ENCODE results near the gene MGMT. TPM values are rescaled to one million over a fixed set of nuclear protein-coding genes. Genes with fewer than 3 reads are reported as not detected.

The MGMT gene
- polyA plus RNA-seq, 2 donors, result 8.6 to 13.0 TPM

DNA sequence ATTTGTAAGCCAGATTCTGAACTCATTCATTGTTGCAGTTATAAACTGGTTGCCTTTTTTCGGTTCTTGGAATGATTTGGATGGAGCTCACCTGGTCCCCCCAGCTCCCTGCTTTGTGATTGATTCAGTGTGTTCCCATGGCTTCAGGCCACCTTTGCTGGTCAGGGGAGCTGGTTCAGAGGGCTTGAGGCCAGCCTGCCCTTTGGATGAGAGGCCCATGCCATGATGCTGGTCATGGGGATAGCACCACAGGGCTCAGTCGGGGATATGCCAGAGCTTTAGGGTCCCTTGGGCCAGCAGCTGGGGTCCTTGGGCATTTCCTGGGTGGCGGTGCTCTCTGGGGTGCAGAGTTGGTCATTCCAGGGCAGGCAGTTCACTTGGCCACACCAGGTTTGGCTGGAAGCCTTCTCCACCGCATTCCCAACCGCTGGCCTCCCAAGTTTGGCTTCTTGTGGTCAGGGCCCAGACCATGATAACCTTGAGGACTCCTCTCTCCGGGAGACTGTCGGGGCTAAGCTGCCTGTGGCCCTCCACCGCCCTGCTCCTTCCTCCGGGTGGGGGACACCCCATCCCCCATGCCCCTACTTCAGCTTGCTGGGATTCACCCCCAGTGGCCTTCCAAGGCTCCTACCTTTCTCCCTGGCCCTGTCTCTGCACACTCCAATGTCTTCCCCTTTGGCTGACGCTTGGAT is 65.1 kb downstream of the MGMT start:
- Histone ChIP-seq H3K27me3 (ENCODE audit: control insufficient read depth in 1 of 2, insufficient read depth in 2 of 2, low read length in 2 of 2) (no peaks in the 10 kb centered on the region), H3K27ac (ENCODE audit: low read depth in 2 of 2, low read length in 1 of 2) (no peak overlapping the region), H3K36me3 (ENCODE audit: control insufficient read depth in 2 of 2, insufficient read depth in 2 of 2, low read length in 1 of 2) (peaks cover 0 to 1% of the 10 kb centered on the region in 2 donors), H3K4me1 (ENCODE audit: control insufficient read depth in 2 of 2, insufficient read depth in 2 of 2, low read length in 1 of 2) (peaks cover 3 to 6% of the 10 kb centered on the region in 2 donors), H3K4me3 (ENCODE audit: low read depth in 1 of 2, low read length in 2 of 2) (no peak overlapping the region), H3K9me3 (ENCODE audit: control insufficient read depth in 2 of 2, insufficient read depth in 1 of 2, low read depth in 1 of 2, low read length in 1 of 2) (peaks cover 0 to 3% of the 10 kb centered on the region in 2 donors)
- 88 to 90% methylated on average over 10 of the region's 10 CpGs for WGBS, 2 donors

GRCh38 chr10:129532838-129533237 is 65.8 kb downstream of the MGMT start:
- H3K4me1 ChIP-seq (ENCODE audit: control insufficient read depth in 2 of 2, insufficient read depth in 2 of 2, low read length in 1 of 2), result peaks cover 3 to 6% of the 10 kb centered on the region in 2 donors
- H3K27me3 ChIP-seq (ENCODE audit: control insufficient read depth in 1 of 2, insufficient read depth in 2 of 2, low read length in 2 of 2), result no peaks in the 10 kb centered on the region
- peaks cover 0 to 1% of the 10 kb centered on the region in 2 donors for H3K36me3 ChIP-seq (ENCODE audit: control insufficient read depth in 2 of 2, insufficient read depth in 2 of 2, low read length in 1 of 2)
- 66 to 79% methylated on average over 12 of the region's 12 CpGs for WGBS, 2 donors
- no peak overlapping the region for H3K27ac ChIP-seq (ENCODE audit: low read depth in 2 of 2, low read length in 1 of 2)
- peaks cover 0 to 3% of the 10 kb centered on the region in 2 donors for H3K9me3 ChIP-seq (ENCODE audit: control insufficient read depth in 2 of 2, insufficient read depth in 1 of 2, low read depth in 1 of 2, low read length in 1 of 2)
- H3K4me3 ChIP-seq (ENCODE audit: low read depth in 1 of 2, low read length in 2 of 2), result no peak overlapping the region

- Histone ChIP-seq H3K27ac (ENCODE audit: low read depth in 2 of 2, low read length in 1 of 2) (no peak overlapping the region), H3K9me3 (ENCODE audit: control insufficient read depth in 2 of 2, insufficient read depth in 1 of 2, low read depth in 1 of 2, low read length in 1 of 2) (peaks cover 0 to 3% of the 10 kb centered on the region in 2 donors), H3K27me3 (ENCODE audit: control insufficient read depth in 1 of 2, insufficient read depth in 2 of 2, low read length in 2 of 2) (no peaks in the 10 kb centered on the region), H3K4me3 (ENCODE audit: low read depth in 1 of 2, low read length in 2 of 2) (no peak overlapping the region), H3K4me1 (ENCODE audit: control insufficient read depth in 2 of 2, insufficient read depth in 2 of 2, low read length in 1 of 2) (peaks cover 3 to 6% of the 10 kb centered on the region in 2 donors), H3K36me3 (ENCODE audit: control insufficient read depth in 2 of 2, insufficient read depth in 2 of 2, low read length in 1 of 2) (peaks cover 0 to 1% of the 10 kb centered on the region in 2 donors)
- WGBS, 2 donors, result 83 to 84% methylated on average over 11 of the region's 11 CpGs
Observed at GRCh38 chr10:129533281-129533680, 66.2 kb downstream of the MGMT start.

DNA sequence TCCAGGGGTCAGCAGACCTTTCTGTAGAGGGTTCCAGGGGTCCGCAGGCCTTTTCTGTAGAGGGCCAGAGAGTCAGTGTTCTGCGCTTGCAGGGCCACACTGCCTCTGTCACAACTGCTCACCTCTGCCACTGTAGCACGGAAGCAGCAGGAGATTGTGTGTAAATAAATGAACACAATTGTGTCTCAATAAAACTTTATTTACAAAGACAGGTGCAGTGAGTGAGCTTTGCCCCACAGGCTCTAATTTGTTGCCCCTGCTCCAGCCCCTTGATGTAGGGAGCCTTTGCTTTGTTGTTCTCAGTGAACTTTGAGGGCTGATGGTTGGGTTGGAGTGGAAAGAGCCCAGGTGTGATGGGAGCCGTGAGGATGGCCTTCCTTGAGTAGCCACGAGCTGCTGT is 67.8 kb downstream of the MGMT start:
- Histone ChIP-seq H3K36me3 (ENCODE audit: control insufficient read depth in 2 of 2, insufficient read depth in 2 of 2, low read length in 1 of 2) (peaks cover 0 to 1% of the 10 kb centered on the region in 2 donors), H3K4me1 (ENCODE audit: control insufficient read depth in 2 of 2, insufficient read depth in 2 of 2, low read length in 1 of 2) (peaks cover 3 to 6% of the 10 kb centered on the region in 2 donors), H3K9me3 (ENCODE audit: control insufficient read depth in 2 of 2, insufficient read depth in 1 of 2, low read depth in 1 of 2, low read length in 1 of 2) (no peaks in the 10 kb centered on the region), H3K27ac (ENCODE audit: low read depth in 2 of 2, low read length in 1 of 2) (no peak overlapping the region), H3K4me3 (ENCODE audit: low read depth in 1 of 2, low read length in 2 of 2) (no peak overlapping the region), H3K27me3 (ENCODE audit: control insufficient read depth in 1 of 2, insufficient read depth in 2 of 2, low read length in 2 of 2) (no peaks in the 10 kb centered on the region)
- 89 to 96% methylated on average over 5 of the region's 5 CpGs for WGBS, 2 donors

- Histone ChIP-seq H3K4me3 (ENCODE audit: low read depth in 1 of 2, low read length in 2 of 2) (no peak overlapping the region), H3K4me1 (ENCODE audit: control insufficient read depth in 2 of 2, insufficient read depth in 2 of 2, low read length in 1 of 2) (peaks cover 3 to 6% of the 10 kb centered on the region in 2 donors), H3K27ac (ENCODE audit: low read depth in 2 of 2, low read length in 1 of 2) (no peak overlapping the region), H3K9me3 (ENCODE audit: control insufficient read depth in 2 of 2, insufficient read depth in 1 of 2, low read depth in 1 of 2, low read length in 1 of 2) (no peaks in the 10 kb centered on the region), H3K36me3 (ENCODE audit: control insufficient read depth in 2 of 2, insufficient read depth in 2 of 2, low read length in 1 of 2) (peaks cover 0 to 1% of the 10 kb centered on the region in 2 donors), H3K27me3 (ENCODE audit: control insufficient read depth in 1 of 2, insufficient read depth in 2 of 2, low read length in 2 of 2) (no peaks in the 10 kb centered on the region)
- 96% methylated on average over 16 of the region's 16 CpGs for WGBS, 2 donors
Observed at GRCh38 chr10:129536336-129536735, 69.3 kb downstream of the MGMT start.

GRCh38 chr10:129537151-129537550 is 70.1 kb downstream of the MGMT start:
- Histone ChIP-seq H3K36me3 (ENCODE audit: control insufficient read depth in 2 of 2, insufficient read depth in 2 of 2, low read length in 1 of 2) (peaks cover 0 to 1% of the 10 kb centered on the region in 2 donors), H3K27me3 (ENCODE audit: control insufficient read depth in 1 of 2, insufficient read depth in 2 of 2, low read length in 2 of 2) (no peaks in the 10 kb centered on the region), H3K4me3 (ENCODE audit: low read depth in 1 of 2, low read length in 2 of 2) (no peak overlapping the region), H3K27ac (ENCODE audit: low read depth in 2 of 2, low read length in 1 of 2) (no peak overlapping the region), H3K4me1 (ENCODE audit: control insufficient read depth in 2 of 2, insufficient read depth in 2 of 2, low read length in 1 of 2) (peaks cover 2 to 6% of the 10 kb centered on the region in 2 donors), H3K9me3 (ENCODE audit: control insufficient read depth in 2 of 2, insufficient read depth in 1 of 2, low read depth in 1 of 2, low read length in 1 of 2) (no peaks in the 10 kb centered on the region)
- WGBS, 2 donors, result 91 to 96% methylated on average over 6 of the region's 6 CpGs

GRCh38 chr10:129538236-129538635 is 71.2 kb downstream of the MGMT start:
- Histone ChIP-seq H3K4me3 (ENCODE audit: low read depth in 1 of 2, low read length in 2 of 2) (no peak overlapping the region), H3K4me1 (ENCODE audit: control insufficient read depth in 2 of 2, insufficient read depth in 2 of 2, low read length in 1 of 2) (no peaks in the 10 kb centered on the region), H3K36me3 (ENCODE audit: control insufficient read depth in 2 of 2, insufficient read depth in 2 of 2, low read length in 1 of 2) (peaks cover 0 to 1% of the 10 kb centered on the region in 2 donors), H3K27me3 (ENCODE audit: control insufficient read depth in 1 of 2, insufficient read depth in 2 of 2, low read length in 2 of 2) (no peaks in the 10 kb centered on the region), H3K27ac (ENCODE audit: low read depth in 2 of 2, low read length in 1 of 2) (no peak overlapping the region), H3K9me3 (ENCODE audit: control insufficient read depth in 2 of 2, insufficient read depth in 1 of 2, low read depth in 1 of 2, low read length in 1 of 2) (no peaks in the 10 kb centered on the region)
- 86 to 93% methylated on average over 2 of the region's 2 CpGs for WGBS, 2 donors

DNA sequence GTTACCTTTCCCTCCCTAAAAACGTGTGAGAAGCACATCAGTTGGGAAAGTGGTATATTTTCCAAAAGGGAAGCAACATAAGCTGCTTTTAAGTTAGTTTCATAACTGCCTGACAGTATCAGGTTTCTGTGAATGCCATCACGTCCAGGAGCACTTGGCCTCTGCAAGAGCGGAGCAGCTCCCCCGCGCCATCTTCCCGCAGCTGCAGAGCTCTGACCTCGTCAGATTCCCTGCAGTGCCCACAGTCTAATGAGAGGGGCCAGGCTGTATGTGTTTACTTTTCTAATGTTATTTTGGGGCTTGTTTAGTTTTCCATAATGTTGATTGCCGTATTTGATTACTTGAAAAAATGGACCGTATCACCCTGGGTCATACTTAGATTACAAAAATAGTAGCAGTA is 74.2 kb downstream of the MGMT start:
- no peaks in the 10 kb centered on the region for H3K27me3 ChIP-seq (ENCODE audit: control insufficient read depth in 1 of 2, insufficient read depth in 2 of 2, low read length in 2 of 2)
- H3K27ac ChIP-seq (ENCODE audit: low read depth in 2 of 2, low read length in 1 of 2), result no peak overlapping the region
- H3K4me1 ChIP-seq (ENCODE audit: control insufficient read depth in 2 of 2, insufficient read depth in 2 of 2, low read length in 1 of 2), result peaks cover 0 to 3% of the 10 kb centered on the region in 2 donors
- H3K36me3 ChIP-seq (ENCODE audit: control insufficient read depth in 2 of 2, insufficient read depth in 2 of 2, low read length in 1 of 2), result peaks cover 0 to 1% of the 10 kb centered on the region in 2 donors
- H3K4me3 ChIP-seq (ENCODE audit: low read depth in 1 of 2, low read length in 2 of 2), result no peak overlapping the region
- WGBS, 2 donors, result 87% methylated on average over 9 of the region's 9 CpGs
- H3K9me3 ChIP-seq (ENCODE audit: control insufficient read depth in 2 of 2, insufficient read depth in 1 of 2, low read depth in 1 of 2, low read length in 1 of 2), result no peaks in the 10 kb centered on the region

- Histone ChIP-seq H3K4me3 (ENCODE audit: low read depth in 1 of 2, low read length in 2 of 2) (no peak overlapping the region), H3K27me3 (ENCODE audit: control insufficient read depth in 1 of 2, insufficient read depth in 2 of 2, low read length in 2 of 2) (no peaks in the 10 kb centered on the region), H3K27ac (ENCODE audit: low read depth in 2 of 2, low read length in 1 of 2) (no peak overlapping the region), H3K9me3 (ENCODE audit: control insufficient read depth in 2 of 2, insufficient read depth in 1 of 2, low read depth in 1 of 2, low read length in 1 of 2) (no peaks in the 10 kb centered on the region), H3K4me1 (ENCODE audit: control insufficient read depth in 2 of 2, insufficient read depth in 2 of 2, low read length in 1 of 2) (peaks cover 0 to 3% of the 10 kb centered on the region in 2 donors), H3K36me3 (ENCODE audit: control insufficient read depth in 2 of 2, insufficient read depth in 2 of 2, low read length in 1 of 2) (no peaks in the 10 kb centered on the region)
- 95 to 98% methylated on average over 21 of the region's 21 CpGs for WGBS, 2 donors
Observed at GRCh38 chr10:129541748-129542487, 74.9 kb downstream of the MGMT start.

Data from esophagus (tissue), 2 donors.